SU-DHL-6 (cell line): ENCODE data around the gene DBNDD1.

ENCODE experiments used
- EZH2phosphoT487 ChIP-seq: fragments of 200-600 bp; sonication (generic), shearing (Covaris generic); conservative IDR thresholded peaks from 2 replicates; pipeline ENCODE4 v1.6.1; 2018; ENCODE audit warnings: mild to moderate bottlenecking, antibody characterized with exemption, low read length, moderate library complexity, mixed read lengths
- TF ChIP-seq, protein P1 (sequence below): fragments of 200-600 bp; sonication (generic); IDR thresholded peaks from one replicate; pipeline ENCODE4 v1.5.1; 2017; ENCODE audit warnings: antibody characterized with exemption, mild to moderate bottlenecking, low read length, moderate library complexity; ENCODE audit not compliant: insufficient read depth, poor library complexity, severe bottlenecking

DNA sequence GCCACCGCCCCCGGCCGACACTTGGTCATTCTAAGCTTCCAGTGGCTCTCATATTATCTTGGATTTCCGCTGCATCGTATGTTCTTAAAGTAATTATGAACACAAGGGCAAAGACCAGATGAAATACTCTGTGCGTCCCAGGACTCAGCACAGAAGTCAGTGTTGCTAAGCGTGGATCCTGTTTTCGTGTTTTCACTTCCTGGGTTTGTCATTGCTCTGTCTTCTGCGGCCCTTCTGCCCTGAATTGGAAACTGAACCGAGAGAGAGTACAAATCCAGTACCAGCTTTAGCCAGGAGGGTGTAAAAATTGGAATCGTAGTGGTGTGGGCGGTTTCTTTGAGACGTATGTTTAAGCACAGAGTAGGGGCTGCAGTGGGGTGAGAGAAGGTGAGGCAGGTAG is 32.7 kb downstream of the DBNDD1 start:
- TF ChIP-seq, protein P1, sequence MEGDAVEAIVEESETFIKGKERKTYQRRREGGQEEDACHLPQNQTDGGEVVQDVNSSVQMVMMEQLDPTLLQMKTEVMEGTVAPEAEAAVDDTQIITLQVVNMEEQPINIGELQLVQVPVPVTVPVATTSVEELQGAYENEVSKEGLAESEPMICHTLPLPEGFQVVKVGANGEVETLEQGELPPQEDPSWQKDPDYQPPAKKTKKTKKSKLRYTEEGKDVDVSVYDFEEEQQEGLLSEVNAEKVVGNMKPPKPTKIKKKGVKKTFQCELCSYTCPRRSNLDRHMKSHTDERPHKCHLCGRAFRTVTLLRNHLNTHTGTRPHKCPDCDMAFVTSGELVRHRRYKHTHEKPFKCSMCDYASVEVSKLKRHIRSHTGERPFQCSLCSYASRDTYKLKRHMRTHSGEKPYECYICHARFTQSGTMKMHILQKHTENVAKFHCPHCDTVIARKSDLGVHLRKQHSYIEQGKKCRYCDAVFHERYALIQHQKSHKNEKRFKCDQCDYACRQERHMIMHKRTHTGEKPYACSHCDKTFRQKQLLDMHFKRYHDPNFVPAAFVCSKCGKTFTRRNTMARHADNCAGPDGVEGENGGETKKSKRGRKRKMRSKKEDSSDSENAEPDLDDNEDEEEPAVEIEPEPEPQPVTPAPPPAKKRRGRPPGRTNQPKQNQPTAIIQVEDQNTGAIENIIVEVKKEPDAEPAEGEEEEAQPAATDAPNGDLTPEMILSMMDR = no peak
- TF ChIP-seq EZH2phosphoT487 = no peak
